Stomach (tissue), 4 donors: ENCODE results near the gene ULK3.

Source experiments
- EP300 ChIP-seq: sonication (generic); formaldehyde crosslinking; IDR thresholded peaks from one replicate; pipeline ENCODE4 v1.6.1; 2017; ENCODE audit warnings: antibody characterized with exemption
- POLR2A ChIP-seq, 4 donors: fragments of 450-650 bp; IDR thresholded peaks; one replicate each; pipeline ENCODE4 v1.6.1; 2016; ENCODE audit warnings: antibody characterized with exemption in 4 of 4, control low read depth in 2 of 4, mild to moderate bottlenecking in 1 of 4, moderate library complexity in 1 of 4
- POLR2AphosphoS5 ChIP-seq, 3 donors: sonication (generic); formaldehyde crosslinking; IDR thresholded peaks; one replicate each; pipeline ENCODE4 v1.6.1; 2016; ENCODE audit warnings: antibody characterized with exemption in 3 of 3
- TF ChIP-seq, protein P1 (sequence below), 7 experiments: fragments of 450-650 bp in 4 of 7; fragments of 200-600 bp in 3 of 7; sonication (generic) in 3 of 7; IDR thresholded peaks; one replicate each; pipeline ENCODE4 v1.5.1; 2016 to 2019; ENCODE audit warnings: antibody characterized with exemption in 7 of 7, control low read depth in 2 of 7, mild to moderate bottlenecking in 1 of 7

DNA sequence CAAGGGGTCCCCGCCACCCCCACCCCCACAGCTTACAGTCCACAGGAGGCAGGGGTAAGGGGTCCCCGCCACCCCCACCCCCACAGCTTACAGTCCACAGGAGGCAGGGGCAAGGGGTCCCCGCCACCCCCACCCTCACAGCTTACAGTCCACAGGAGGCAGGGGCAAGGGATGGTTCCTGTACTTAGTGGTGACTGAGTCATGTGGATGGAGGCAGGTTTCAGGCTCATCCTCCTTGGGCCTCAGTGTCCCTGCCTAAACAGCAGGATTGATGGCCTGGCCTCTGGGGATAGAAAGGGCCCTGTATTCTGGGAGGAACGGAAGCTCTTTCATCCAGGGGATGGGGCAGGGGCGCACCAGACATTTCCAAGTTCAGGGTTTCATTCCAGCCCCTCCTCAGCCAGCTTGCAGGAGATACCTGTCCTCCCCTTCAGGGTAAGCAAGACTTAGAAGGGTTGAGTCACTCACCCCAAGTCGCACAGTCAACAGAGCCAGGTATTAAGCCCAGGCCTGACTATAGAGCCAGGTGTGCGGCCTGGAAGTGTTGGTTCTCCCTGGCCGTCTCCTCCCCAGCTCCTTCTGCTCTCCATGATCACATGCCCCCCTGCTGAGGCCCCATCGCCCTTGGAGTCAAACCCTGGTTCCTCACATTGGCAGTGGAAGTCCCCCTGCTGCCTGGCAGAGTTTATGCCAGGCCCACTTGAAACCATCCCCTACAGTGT lies 48.5 kb downstream of the ULK3 start:
- TF ChIP-seq, protein P1, sequence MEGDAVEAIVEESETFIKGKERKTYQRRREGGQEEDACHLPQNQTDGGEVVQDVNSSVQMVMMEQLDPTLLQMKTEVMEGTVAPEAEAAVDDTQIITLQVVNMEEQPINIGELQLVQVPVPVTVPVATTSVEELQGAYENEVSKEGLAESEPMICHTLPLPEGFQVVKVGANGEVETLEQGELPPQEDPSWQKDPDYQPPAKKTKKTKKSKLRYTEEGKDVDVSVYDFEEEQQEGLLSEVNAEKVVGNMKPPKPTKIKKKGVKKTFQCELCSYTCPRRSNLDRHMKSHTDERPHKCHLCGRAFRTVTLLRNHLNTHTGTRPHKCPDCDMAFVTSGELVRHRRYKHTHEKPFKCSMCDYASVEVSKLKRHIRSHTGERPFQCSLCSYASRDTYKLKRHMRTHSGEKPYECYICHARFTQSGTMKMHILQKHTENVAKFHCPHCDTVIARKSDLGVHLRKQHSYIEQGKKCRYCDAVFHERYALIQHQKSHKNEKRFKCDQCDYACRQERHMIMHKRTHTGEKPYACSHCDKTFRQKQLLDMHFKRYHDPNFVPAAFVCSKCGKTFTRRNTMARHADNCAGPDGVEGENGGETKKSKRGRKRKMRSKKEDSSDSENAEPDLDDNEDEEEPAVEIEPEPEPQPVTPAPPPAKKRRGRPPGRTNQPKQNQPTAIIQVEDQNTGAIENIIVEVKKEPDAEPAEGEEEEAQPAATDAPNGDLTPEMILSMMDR (IDR thresholded peaks at IDR 0.05) = no peak
- TF ChIP-seq EP300 (no peak), POLR2A (IDR thresholded peaks at IDR 0.05) (no peak), POLR2AphosphoS5 (IDR thresholded peaks at IDR 0.05) (no peak)
